ENCODE data around the gene BGLAP. TPM values are rescaled to one million over a fixed set of nuclear protein-coding genes. Genes with fewer than 3 reads are reported as not detected.
A peak's percentile ranks its signal among the peaks of the same experiment; 100 is the strongest.

Gene BGLAP
- total RNA-seq, 1 experiment from 2014 or later, result 2.4 TPM

- Histone ChIP-seq H3K36me3 (ENCODE audit: insufficient read depth, low read length, poor library complexity, severe bottlenecking) (peaks cover 42% of the 10 kb centered on the region), H3K9me3 (ENCODE audit: low read depth, low read length, poor library complexity, severe bottlenecking) (no peaks in the 10 kb centered on the region), H3K27me3 (replicated peaks; ENCODE audit: insufficient read depth, low read depth, low read length, poor library complexity) (no peaks in the 10 kb centered on the region), H3K4me1 (ENCODE audit: insufficient read depth, low read length, poor library complexity, severe bottlenecking) (peaks cover 8% of the 10 kb centered on the region), H3K4me3 (ENCODE audit: low read depth, low read length, poor library complexity, severe bottlenecking) (peak overlapping the region; percentile 81), H3K27ac (ENCODE audit: low read depth, low read length, poor library complexity, severe bottlenecking) (peak overlapping the region; percentile 97)
- DNase-seq (ENCODE audit: low spot score), result peak; percentile 52
- no TSS peak for BruUV-seq (replicated peaks)
- ChIA-PET CTCF (interaction anchor here (1.1 kb wide), 1 partner anchor 165 kb away, joined by 3 read pairs; no protein-coding TSS in a partner anchor), POLR2A (ENCODE audit: low non-redundant PET) (interaction anchor here (0.6 kb wide), 1 partner anchor 159 kb away, joined by 3 read pairs; no protein-coding TSS in a partner anchor)
- no peak for TF ChIP-seq CTCF (conservative IDR thresholded peaks at IDR 0.05; ENCODE audit: low read depth, low read length)
- TF ChIP-seq EZH2 (IDR thresholded peaks at IDR 0.05; ENCODE audit: borderline replicate concordance, low read depth, low read length, poor library complexity, severe bottlenecking), result no peak
- intact Hi-C loops (cut with micrococcal nuclease; ENCODE audit: unreplicated experiment), result no loop called here
Measured at GRCh38 chr1:156281281-156281680, 39.3 kb downstream of the BGLAP start.

GRCh38 chr1:156281693-156282478 is 39.9 kb downstream of the BGLAP start:
- ChIA-PET POLR2A (ENCODE audit: low non-redundant PET) (interaction anchor here (0.6 kb wide), 3 partner anchors 11 to 159 kb away, joined by 3 to 5 read pairs (median 3); no protein-coding TSS in a partner anchor), CTCF (interaction anchor here (0.6 to 1.1 kb wide), 2 partner anchors 164 to 248 kb away, joined by 3 to 4 read pairs; no protein-coding TSS in a partner anchor)
- intact Hi-C loops (cut with micrococcal nuclease; ENCODE audit: unreplicated experiment), result no loop called here
- Histone ChIP-seq H3K9me3 (ENCODE audit: low read depth, low read length, poor library complexity, severe bottlenecking) (no peaks in the 10 kb centered on the region), H3K4me1 (ENCODE audit: insufficient read depth, low read length, poor library complexity, severe bottlenecking) (peaks cover 8% of the 10 kb centered on the region), H3K36me3 (ENCODE audit: insufficient read depth, low read length, poor library complexity, severe bottlenecking) (peaks cover 36% of the 10 kb centered on the region), H3K27me3 (replicated peaks; ENCODE audit: insufficient read depth, low read depth, low read length, poor library complexity) (no peaks in the 10 kb centered on the region), H3K27ac (ENCODE audit: low read depth, low read length, poor library complexity, severe bottlenecking) (peak overlapping the region; percentile 97), H3K4me3 (ENCODE audit: low read depth, low read length, poor library complexity, severe bottlenecking) (peak overlapping the region; percentile 81)
- TF ChIP-seq CTCF (conservative IDR thresholded peaks at IDR 0.05; ENCODE audit: low read depth, low read length) (no peak), EZH2 (IDR thresholded peaks at IDR 0.05; ENCODE audit: borderline replicate concordance, low read depth, low read length, poor library complexity, severe bottlenecking) (no peak)
- DNase-seq (ENCODE audit: low spot score), result peak; percentile 78
- TSS peak; percentile 41 for BruUV-seq (replicated peaks)

GRCh38 chr1:156282479-156283222 is 40.7 kb downstream of the BGLAP start, which contains the start of gene SMG5:
Gene SMG5 (minus strand): TSS chr1:156282825. CDS start chr1:156282680, 145 bp downstream.
- ChIA-PET CTCF (interaction anchor here (0.6 to 0.9 kb wide), 2 partner anchors 57 to 249 kb away, joined by 3 to 4 read pairs; no protein-coding TSS in a partner anchor), POLR2A (ENCODE audit: low non-redundant PET) (interaction anchor here (0.6 to 0.9 kb wide), 2 partner anchors 12 to 176 kb away, joined by 3 read pairs; no protein-coding TSS in a partner anchor)
- H3K27ac ChIP-seq (ENCODE audit: low read depth, low read length, poor library complexity, severe bottlenecking), result peak within 1 kb of the TSS; percentile 97
- DNase-seq (ENCODE audit: low spot score), result peak; percentile 99
- peak within 1 kb of the TSS; percentile 81 for H3K4me3 ChIP-seq (ENCODE audit: low read depth, low read length, poor library complexity, severe bottlenecking)
- H3K4me1 ChIP-seq (ENCODE audit: insufficient read depth, low read length, poor library complexity, severe bottlenecking), result peaks cover 8% of the 10 kb centered on the region
- H3K36me3 ChIP-seq (ENCODE audit: insufficient read depth, low read length, poor library complexity, severe bottlenecking), result peaks cover 28% of the 10 kb centered on the region
- no peak for TF ChIP-seq CTCF (conservative IDR thresholded peaks at IDR 0.05; ENCODE audit: low read depth, low read length)
- TF ChIP-seq EZH2 (IDR thresholded peaks at IDR 0.05; ENCODE audit: borderline replicate concordance, low read depth, low read length, poor library complexity, severe bottlenecking), result no peak
- intact Hi-C loops (cut with micrococcal nuclease; ENCODE audit: unreplicated experiment), result no loop called here
- H3K27me3 ChIP-seq (replicated peaks; ENCODE audit: insufficient read depth, low read depth, low read length, poor library complexity), result no peaks in the 10 kb centered on the region
- BruUV-seq (replicated peaks), result no TSS peak
- no peaks in the 10 kb centered on the region for H3K9me3 ChIP-seq (ENCODE audit: low read depth, low read length, poor library complexity, severe bottlenecking)
